Nucleus accumbens (tissue), 56 donors: ENCODE measurements around the gene R3HDM2.
A peak's percentile ranks its signal among the peaks of the same experiment; 100 is the strongest.
"Not testable (repeated sequence)": the region's sequence is repeated elsewhere in the genome, so short reads cannot be mapped to it uniquely, and the experiment has no call there.

Experiments used
- DNase-seq, 56 donors: peaks; one replicate each; lab custom pipeline; 2025; lab: John Stamatoyannopoulos, UW

R3HDM2 gene

DNA sequence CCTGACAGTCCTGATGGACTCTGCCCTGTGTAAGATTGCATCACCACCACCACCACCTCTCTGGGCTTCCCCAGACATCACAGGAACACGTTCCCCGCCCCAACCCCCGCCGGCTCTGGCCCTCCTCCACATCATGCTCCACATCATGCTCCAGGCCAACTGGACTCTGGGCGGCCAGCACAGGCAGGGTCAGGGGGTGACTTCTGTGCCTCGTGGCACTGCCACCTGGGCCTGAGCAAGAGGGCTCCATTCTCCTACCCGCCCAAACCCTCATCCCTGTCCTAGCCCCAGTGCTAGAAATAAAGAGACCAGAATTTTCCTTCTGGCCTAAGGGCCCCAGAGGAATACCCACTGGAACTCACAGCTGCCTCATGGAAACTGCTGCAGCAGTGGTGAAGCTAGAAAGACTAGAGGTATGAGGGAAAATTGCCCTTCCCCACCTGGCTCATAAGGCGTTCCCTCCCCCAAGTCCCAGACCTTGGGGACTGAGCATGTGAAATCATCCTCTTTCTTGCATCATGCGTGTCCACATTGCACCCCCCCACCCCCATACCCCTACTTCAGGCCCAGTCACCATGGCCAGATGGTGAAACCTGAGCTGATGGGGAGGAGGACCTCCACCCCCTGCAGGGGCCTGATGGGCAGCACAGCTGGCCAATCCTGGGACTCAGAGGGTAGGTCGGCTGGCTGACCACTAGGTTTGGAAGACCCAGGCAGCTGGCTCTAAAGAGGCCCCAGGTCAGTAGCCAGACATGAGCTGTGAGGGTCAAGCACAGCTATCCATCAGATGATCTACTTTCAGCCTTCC, 23.9 kb upstream of the R3HDM2 start, which contains the start of gene INHBE:
INHBE (plus strand) TSS at position 742 of the 808 bp plus-strand sequence. CDS start 230 bp downstream, outside the sequence.
- DNase-seq: no peak

DNA sequence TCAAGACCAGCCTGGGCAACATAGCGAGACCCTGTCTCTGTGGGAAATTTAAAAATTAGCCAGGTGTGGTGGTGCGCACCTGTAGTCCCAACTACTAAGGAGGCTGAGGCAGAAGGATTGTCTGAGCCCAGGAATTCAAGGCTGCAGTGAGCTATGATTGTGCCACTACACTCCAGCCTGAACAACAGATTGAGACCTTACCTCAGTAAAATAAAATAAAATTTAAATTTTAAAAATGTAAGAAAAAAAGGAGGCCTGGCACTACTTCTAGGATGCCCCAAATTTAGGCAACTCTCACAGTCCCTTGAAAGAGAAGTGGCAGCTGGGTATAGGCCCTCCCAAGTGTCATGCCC, 23.3 kb upstream of the R3HDM2 start:
- no peak for DNase-seq

DNA sequence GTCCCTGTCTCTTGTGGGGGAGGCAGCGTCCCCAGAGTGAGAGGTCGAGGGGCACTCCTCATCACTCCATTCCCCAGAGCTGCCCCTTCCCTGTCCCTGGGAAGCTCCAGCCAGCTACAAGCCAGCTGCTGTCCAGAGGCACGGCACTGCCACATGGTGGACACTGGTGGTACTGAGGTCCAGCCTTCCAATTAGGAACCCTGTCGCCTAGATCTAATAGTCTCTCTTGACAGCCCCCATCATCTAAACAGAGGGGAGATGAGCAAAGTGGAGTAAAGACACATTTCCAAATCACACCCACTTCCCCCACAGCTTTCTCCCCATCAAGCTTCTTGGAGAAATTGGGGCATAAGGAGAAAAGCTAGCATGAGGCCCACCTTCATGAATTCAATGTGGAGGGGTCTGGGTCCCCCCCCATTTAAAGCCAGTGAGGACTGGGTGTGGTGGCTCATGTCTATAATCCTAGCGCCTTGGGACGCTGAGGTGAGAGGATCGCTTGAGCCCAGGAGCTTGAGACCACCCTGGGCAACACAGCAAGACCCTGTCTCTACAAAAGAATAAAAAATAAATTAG, 22.2 kb upstream of the R3HDM2 start:
- peak in 51 of 56 donors; percentile 9 to 85 (median 49) for DNase-seq

DNA sequence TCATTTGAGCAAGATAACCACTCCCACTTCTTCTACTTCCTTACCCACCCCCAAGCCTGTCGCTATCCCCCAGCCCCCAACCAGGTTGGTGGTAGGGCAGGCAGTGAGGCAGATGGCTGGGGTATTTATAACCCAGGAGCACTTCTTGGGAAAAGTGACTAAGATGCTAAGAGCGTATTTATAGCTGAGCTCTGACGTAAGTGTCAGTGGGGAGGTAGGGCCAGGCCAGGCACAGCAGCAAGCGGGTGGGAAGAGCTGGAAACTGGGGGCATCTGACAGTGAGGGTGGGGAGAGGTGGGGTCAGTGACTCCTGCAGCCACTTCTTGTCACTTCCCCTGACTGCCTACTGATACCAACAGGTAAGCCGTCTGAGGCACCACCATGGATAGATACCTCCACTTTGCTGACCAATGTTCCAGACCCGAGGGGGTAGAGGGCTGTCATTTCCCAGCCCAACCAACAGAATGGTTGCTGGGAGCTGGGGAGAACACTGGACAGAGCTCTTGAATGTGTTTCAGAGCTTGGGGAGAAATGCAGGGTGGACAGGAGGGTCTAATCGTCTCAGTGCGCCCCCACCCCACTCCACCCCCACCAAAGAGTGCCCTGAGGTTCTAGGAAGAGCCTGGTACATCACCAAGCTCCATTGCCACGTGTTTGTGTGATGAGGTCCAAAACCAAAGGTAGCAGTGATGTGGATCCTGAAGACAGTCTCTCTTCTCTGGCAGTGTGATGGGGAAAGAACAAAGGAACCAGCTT, 21.5 kb upstream of the R3HDM2 start:
- peak in 32 of 56 donors; percentile 6 to 79 (median 34) for DNase-seq

DNA sequence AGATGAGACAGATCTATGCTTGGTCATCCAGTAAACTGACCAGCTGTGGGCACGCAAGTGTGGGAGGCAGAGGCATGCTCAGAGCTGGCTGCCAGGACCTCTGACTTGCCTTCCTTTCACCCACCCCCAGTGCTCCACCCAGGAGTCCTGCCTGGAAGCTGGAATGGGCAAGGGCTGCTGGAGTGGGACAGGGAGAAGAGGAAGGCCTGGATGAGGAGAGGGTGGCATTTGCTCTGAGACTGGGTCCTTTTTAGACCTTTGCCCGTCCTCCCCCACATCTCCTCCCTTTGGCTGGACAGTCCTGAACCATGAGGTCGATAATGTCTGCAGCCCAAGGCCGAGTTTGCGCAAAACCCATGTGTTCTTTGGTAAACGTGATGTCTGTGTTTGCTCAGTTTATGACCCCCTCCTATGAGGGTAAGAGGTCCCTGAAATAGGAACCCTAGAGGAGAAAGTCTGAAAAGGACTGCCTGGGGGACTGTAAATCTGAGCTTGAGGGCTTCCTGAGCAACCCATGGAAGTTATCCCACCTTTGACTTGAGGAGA, 20.5 kb upstream of the R3HDM2 start:
- no peak for DNase-seq

DNA sequence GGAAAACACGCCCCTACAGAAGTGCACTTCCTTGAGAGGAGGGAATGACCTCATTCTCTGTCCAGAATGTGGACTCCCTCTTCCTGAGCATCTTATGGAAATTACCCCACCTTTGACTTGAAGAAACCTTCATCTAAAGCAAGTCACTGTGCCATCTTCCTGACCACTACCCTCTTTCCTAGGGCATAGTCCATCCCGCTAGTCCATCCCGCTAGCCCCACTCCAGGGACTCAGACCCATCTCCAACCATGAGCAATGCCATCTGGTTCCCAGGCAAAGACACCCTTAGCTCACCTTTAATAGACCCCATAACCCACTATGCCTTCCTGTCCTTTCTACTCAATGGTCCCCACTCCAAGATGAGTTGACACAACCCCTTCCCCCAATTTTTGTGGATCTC, 19.2 kb upstream of the R3HDM2 start:
- no peak for DNase-seq

DNA sequence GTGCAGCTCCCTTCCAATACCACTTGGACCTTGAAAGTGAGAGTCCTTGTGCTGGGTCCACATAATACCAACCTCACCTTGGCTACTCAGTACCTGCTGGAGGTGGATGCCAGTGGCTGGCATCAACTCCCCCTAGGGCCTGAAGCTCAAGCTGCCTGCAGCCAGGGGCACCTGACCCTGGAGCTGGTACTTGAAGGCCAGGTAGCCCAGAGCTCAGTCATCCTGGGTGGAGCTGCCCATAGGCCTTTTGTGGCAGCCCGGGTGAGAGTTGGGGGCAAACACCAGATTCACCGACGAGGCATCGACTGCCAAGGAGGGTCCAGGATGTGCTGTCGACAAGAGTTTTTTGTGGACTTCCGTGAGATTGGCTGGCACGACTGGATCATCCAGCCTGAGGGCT, 18.5 kb upstream of the R3HDM2 start:
- DNase-seq: no peak

DNA sequence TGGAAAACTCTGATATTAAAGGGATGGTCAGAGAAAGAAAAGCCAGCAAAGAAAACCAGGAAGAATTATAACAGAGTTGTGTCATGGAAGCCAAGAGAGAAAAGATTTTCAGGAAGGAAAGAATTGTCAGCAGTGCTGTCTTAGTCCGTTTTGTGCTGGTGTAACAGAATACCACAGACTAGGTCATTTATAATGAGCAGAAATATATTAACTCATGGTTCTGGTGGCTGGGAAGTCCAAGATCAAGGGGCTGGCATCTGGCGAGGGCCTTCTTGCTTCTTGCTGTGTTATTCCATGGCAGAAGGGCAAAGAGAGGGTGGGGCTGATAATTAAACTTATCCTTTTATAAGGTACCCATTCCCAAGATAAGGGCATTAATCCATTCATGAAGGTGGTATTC, 17.8 kb upstream of the R3HDM2 start:
- DNase-seq: no peak

DNA sequence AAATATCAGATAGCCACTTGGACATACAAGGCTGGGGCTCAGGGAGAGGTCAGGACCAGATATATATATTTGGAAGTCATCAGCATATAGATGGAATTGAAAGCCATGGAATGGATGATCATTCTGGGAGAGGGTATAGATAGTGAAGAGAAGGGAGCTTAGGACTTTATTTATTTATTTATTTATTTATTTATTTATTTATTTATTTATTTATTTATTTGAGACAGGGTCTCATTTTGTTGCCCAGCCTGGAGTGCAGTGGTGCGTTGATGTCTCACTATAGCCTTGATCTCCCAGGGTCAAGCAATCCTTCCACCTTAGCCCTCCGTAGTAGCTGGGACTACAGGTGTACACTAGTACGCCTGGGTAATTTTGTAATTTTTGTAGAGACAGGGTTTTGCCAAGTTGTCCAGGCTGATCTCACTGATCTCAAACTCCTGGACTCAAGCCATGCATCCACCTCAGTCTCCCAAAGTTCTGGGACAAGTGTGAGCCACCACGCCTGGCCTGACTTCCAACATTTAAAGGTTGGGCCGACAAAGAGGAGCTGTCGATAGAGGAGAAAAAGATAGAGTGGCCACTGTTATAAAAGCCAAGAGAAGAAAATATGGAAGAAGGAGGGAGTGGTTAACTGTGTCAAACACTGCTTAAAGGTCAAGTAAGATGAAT, 15.6 kb upstream of the R3HDM2 start:
- no peak for DNase-seq

DNA sequence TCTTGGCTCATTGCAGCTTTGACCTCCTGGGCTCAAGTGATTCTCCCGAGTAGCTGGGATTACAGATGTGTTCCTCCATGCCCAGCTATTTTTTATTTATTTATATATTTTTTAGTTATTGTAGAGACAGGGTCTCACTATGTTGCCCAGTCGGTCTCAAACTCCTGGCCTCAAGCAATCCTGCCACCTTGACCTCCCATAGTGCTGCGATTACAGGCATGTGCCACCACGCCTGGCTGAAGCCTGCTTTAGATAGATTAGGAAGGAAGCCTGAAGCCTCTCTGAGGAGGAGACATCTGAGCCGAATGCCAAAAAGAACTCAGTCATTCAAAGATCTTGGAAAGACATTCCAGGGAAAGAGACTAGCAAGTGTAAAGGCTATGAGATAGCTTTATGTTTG, 13.9 kb upstream of the R3HDM2 start:
- no peak for DNase-seq

DNA sequence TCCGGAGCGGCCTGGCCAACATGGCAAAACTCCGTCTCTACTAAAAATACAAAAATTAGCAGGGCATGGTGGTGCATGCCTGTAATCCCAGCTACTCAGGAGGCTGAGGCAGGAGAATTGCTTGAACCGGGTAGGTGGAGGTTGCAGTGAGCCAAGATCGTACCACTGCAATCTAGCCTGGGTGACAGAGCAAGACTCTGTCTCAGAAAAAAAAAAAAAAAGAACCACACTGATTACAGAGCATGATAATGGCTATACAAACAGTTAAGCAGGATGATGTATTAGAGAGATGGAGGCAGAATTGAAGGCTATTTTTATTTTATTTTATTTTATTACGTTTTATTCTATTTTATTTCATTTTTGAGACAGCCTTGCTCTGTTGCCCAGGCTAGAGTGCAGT, 13.5 kb upstream of the R3HDM2 start:
- not testable (repeated sequence) for DNase-seq

DNA sequence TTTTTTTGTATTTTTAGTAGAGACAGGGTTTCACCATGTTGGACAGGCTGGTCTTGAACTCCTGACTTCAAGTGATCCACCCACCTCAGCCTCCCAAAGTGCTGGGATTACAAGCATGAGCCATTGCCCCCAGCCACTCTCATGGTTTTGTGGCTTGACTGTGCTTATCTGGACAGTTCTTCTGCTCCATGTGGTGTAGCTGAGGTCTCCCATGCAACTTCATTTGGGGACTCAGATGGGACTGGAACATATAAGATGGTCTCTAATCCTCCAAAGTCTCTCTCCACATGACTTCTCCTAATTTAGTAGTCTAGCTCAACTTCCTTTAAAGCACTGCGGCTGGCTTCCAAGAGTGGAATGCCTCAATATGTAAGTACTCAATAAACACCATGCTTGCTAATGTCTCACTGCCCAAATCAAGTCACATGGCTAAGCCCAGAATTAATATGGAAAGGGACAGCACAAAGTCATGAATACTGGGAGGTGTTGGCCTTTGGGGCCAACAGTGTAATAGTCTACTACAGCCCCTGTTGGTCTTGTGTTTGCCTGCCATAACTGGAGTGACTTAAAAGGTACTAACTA, 11.1 kb upstream of the R3HDM2 start:
- DNase-seq: no peak

DNA sequence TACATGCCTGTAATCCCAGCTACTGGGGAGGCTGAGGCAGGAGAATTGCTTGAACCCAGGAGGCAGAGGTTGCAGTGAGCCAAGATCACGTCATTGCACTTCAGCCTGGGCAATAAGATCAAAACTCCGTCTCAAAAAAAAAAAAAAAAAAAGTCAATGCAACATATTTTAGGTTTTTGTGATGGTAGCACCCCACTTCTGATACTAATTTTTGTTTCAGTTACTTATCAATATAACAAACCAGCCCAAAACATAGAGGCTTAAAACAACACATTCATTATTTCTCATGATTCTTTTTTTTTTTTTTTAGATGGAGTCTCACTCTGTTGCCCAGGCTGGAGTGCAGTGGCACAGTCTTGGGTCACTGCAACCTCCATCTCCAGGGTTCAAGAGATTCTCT, 10.6 kb upstream of the R3HDM2 start:
- not testable (repeated sequence) for DNase-seq

DNA sequence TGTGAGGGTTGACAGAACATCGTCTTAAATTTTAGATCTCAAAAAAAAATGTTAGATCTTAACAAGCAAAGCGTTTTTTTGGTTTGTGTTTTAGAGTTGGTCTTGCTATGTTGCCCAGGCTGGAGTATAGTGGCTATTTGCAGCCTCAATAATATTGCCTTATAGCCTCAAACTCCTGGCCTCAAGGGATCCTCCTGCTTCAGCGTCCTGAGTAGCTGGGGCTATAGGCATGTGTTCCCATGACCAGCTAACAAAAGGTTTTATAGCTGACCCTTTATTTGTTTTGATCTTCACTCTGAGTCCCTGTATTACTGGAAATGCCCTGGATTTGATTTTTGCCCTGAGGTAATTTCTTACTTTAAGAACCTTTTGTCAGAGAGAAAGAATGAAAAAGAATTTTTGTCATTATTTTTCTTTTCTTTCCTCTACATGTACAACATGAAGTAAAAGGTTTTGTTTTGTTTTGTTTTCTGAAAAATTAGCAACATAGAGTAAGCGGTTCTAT, 9.0 kb upstream of the R3HDM2 start:
- DNase-seq: no peak

DNA sequence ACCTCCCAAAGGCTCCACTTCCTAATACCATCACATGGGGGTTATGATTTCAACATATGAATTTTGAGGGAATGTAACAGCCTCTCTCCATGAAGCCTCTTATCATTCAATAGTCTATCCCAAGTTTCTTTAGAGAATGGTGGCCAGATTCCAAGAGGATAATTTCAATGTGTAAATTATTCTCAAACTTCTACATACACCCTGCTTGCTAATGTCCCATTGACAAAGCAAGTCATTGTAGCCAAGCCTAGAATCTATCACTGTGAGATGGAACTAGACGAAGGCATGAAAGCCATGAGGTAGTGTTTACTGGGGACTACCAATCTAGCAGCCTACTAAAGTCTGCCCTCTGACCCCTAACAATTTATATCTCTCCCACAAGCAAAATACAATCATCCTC, 7.6 kb upstream of the R3HDM2 start:
- DNase-seq: no peak

DNA sequence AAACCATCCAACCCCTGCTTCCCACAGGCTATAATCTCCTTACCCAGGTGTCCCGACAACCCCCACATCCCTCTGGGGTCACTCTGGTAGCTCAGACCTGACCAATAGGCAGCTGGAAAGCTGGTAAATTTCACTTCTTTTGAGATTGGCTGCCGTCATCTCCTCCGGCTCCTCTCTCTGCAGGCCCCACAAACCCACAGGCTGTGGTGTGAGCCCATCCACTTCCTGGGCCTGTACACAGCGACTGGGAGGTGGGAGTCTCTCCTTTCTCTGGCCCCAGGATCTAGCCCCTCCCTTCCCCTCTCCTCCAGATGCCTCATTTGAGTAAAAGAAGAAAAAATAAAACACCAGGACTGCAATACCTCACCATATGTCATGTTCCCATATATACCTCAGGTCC, 4.5 kb upstream of the R3HDM2 start:
- DNase-seq: no peak

DNA sequence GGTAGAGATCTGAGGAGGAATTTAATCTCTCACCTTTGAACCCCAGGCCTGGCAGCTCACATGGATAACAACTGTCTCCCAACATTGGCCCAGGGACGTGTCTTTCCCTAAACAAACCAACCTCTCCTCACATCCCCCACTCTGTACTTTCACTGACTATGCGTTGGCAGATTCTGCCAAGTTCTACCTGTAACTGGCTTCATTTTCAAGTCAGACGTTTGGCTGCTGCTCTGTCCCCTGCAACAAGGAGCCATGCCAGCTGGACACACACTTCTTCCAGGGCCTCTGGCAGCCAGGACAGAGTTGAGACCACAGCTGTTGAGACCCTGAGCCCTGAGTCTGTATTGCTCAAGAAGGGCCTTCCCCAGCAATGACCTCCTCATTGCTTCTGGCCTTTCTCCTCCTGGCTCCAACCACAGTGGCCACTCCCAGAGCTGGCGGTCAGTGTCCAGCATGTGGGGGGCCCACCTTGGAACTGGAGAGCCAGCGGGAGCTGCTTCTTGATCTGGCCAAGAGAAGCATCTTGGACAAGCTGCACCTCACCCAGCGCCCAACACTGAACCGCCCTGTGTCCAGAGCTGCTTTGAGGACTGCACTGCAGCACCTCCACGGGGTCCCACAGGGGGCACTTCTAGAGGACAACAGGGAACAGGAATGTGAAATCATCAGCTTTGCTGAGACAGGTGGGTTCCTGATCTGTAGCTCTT, 3.8 kb upstream of the R3HDM2 start, which contains the start of gene INHBC:
INHBC (plus strand) TSS at position 268 of the 707 bp plus-strand sequence; CDS start at position 371, 103 bp downstream.
- no peak for DNase-seq

DNA sequence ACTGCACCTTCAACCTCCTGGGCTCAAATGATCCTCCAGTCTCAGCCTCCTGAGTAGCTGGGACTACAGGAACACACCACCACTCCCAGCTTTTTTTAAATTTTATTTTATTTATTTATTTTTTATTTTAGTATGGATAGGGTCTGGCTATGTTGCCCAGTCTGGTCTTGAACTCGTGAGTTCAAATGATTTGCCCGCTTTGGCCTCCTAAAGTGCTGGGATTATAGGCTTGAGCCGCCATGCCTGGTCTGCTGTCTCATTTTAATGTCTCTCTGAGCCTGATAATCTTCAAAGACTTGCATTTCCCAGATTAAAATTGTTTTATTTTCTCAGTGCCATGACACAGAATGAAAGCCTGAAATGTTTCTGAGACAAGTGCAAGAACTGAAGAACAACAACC, 2.5 kb upstream of the R3HDM2 start:
- DNase-seq: no peak

DNA sequence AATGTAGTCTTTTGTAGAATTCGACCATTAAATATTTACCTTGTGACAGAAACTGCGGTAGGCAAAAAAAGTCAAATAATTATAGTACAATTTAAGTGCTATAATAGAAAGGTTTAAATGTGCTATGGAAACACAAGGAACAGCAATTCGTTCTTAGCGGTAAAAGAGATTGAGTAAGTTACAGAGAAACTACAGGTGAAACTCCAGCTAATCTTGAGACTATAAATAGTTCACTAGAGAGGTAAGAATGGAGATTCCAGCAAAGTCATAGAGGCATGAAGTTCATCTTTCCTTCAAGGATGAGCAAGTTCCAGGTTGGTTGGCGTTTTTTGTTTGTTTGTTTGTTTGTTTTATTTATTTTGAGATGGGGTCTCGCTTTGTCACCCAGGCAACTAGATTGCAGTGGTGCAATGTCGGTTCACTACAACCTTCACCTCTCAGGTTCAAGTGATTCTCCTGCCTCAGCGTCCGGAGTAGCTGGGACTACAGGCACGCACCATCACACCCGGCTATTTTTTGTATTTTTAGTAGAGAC, 878 bp upstream of the R3HDM2 start:
- no peak for DNase-seq
